ENCODE measurements around the gene KCNK7.
"Not testable (repeated sequence)": the region's sequence is repeated elsewhere in the genome, so short reads cannot be mapped to it uniquely, and the experiment has no call there.

The KCNK7 gene, protein sequence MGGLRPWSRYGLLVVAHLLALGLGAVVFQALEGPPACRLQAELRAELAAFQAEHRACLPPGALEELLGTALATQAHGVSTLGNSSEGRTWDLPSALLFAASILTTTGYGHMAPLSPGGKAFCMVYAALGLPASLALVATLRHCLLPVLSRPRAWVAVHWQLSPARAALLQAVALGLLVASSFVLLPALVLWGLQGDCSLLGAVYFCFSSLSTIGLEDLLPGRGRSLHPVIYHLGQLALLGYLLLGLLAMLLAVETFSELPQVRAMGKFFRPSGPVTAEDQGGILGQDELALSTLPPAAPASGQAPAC

DNA sequence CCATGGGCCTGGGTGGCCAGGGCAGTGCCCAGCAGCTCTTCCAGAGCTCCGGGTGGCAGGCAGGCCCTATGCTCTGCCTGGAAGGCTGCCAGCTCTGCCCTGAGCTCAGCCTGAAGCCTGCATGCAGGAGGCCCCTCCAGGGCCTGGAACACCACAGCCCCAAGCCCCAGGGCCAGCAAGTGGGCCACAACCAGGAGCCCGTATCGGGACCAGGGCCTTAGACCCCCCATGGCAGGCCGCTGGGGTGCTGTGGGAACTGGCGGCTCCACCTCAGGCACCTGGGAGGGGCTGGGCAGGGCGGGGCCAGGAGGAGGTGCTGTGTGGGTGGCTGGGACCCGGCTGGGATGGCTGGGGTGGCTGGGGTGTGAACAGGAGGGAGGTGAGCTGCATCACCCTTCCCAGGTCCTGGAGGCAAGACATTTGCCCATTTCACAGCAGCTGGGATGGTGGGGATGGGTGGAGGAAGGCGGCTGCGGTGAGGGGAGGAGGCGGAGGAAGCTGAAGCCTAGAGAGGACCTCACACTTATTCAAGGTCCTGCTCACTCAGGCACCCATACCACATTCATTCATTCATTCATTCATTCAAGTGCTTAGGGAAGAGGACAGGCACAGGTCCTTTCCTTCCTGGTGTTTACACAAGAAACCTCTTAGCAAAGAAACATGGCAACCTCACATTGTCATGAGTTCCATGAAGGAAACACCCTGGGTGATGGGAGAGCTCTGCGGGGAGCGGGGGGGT, at the start of gene KCNK7:
Gene KCNK7, minus strand, starts transcription at position 258 of the 739 bp plus-strand sequence. Its CDS starts 28 bp downstream, at position 230.
- no peak for DNase-seq (ENCODE audit: low read depth in 1 of 2, low spot score in 1 of 2)

DNA sequence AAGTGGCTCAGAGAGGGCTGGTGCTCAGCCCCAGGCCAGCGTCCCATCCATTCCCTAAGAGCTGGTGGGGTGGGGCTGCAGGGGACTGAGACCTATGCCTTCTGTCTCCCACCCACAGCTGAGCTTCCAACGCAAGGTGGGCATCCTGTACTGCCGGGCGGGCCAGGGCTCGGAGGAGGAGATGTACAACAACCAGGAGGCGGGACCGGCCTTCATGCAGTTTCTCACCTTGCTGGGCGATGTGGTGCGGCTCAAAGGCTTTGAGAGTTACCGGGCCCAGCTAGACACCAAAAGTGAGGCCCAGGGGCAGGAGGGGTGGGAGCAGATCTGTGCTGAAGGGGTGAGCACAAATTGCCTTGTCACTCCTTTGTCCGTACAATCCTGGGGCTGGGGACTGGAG, 49.2 kb upstream of the KCNK7 start:
- no peak for DNase-seq (ENCODE audit: low read depth in 1 of 2, low spot score in 1 of 2)

DNA sequence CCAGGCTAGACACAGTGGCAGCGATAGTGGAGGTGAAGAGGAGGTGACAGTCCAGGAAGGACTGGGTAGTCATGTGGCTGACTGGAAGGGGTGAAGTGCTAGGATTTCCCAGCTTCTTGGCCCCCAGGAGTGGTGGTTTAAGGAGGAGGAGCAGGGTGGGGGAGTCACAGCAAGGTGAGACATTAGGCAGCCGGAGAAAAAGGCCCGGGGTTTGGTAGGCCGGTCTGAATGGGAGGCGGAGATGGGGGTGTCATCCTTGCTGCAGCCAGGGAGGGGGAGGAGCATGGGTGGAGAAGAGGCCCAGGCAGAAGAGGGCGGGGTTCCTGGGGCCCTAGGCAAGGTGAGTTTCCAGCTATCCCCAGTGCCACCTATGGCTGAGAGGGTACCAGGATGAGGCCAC, 48.4 kb upstream of the KCNK7 start:
- DNase-seq (ENCODE audit: low read depth in 1 of 2, low spot score in 1 of 2), result no peak

DNA sequence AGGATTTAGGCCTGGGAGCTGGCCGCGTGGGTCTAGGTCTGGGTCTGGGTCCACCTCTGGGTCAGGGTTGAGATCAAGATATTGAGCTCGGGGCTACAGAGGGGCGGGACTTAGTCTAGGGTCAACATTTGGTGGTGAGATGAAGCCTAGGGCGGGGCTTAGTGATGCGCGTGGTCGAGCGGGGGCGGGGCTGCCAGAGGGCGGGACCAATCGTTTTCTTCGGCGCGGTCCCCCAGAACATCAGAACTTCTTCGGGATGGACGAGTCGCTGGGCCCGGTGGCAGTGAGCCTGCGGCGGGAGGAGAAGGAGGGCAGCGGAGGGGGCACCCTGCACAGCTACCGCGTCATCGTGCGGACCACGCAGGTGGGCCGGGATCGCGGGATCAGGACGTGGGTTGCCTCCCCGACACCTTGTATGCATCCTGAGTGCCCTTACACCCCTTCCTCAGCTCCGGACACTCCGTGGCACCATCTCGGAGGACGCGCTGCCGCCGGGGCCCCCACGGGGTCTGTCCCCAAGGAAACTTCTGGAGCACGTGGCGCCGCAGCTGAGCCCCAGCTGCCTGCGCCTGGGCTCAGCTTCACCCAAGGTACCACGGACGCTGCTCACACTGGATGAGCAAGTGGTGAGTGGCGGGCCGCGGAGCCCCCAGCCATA, 46.5 kb upstream of the KCNK7 start:
- no peak for DNase-seq (ENCODE audit: low read depth in 1 of 2, low spot score in 1 of 2)

DNA sequence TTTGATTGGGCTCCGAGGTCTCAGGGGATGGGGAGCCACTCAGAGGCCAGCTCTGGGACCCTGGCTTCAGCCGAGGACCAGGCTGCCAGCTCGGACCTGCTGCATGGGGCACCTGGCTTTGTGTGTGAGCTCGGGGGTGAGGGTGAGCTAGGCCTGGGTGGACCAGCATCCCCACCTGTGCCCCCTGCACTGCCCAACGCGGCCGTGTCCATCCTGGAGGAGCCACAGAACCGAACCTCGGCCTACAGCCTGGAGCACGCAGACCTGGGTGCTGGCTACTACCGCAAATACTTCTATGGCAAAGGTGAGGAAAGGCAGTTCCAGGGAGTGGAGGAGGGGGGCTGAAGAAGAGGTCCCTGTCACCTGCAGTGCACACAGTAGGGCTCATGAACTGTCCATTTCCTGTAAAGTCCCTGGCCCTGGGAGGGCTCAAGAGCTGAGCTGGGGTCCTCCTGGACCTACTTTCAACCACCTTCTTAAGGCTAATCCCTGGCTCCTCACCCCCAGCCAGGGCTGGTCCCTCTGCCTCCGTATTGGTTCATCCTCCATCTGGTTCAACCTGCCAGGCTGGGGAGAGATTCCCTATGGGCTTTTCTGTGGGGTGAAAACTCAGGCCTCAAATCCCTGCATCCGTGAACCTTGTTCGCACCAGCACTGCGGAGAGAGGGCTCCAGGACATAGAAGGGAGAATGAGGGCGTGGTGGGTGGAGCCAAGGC, 45.9 kb upstream of the KCNK7 start:
- no peak for DNase-seq (ENCODE audit: low read depth in 1 of 2, low spot score in 1 of 2)

DNA sequence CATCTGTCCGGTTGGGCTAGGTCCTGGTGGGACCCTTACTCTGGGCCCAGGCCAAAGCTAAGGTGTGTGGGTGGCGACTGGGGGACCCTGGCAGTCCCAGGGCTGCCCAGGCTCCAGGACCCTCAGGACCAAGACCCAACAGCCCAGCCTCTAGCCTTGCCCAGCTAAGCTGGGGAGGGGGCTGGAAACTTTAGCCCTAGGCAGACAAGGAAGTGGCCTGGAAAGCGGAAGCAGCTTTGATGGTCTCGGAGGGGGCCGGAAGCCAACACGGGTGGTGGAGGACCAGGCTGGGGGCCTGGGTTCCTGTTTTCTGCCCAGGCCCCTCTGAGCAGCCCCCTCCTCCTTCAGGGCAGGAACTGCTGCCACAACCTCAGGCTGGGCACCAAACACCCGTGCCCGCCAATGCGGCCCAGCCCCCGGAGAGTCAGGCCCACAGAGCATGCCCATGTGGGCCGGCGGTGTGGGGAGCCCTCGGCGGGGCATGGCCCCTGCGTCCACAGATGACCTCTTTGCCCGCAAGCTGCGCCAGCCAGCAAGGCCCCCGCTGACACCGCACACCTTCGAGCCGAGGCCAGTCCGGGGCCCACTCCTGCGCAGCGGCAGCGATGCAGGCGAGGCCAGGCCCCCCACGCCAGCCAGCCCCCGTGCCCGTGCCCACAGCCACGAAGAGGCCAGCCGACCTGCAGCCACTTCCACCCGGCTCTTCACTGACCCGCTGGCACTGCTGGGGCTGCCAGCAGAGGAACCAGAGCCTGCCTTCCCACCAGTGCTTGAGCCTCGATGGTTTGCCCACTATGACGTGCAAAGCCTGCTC, 45.1 kb upstream of the KCNK7 start:
- DNase-seq (ENCODE audit: low read depth in 1 of 2, low spot score in 1 of 2), result peak in 1 of 2 donors; percentile 27

DNA sequence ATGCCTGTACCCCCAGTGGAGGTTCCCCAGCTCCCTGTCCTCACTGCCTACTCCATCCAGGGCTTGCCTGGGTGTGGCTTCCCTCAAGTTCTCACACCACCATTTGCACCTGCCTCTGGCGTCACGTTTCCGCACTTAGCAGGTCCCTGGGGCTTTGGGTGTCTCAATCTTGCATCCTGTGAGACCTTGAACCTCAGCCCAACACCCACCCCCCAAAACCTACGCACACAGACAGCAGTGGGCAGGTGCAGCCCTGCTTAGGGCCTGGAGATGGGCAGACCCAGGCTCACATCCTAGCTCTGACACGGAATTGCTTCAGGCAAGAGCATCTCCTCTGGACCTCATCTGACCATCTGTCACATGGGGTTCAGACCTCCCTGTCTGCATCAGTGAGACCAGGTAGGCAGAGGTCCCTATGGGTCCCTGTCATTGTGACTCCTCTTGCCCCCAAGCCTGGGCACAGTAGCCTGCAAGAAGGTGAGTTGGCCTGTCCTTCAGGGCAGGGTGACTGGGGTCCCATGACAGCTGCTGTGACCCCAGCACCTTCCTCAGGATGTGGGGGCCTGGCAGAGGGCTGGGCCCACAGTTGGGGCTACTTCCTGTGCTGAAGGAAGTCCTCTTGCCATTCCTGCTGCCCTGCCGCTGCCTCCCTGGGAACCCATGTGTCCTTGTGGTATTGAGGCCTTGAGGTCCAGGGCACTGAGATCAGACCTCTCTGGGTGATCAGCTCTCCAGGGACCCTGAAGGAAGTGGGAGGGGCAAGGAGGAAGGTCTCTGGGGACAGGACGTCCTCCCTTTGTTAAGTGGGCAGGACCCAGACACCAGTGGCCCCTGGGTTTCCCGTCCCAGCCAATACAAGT, 44.3 kb upstream of the KCNK7 start:
- peak in 1 of 2 donors; percentile 22 for DNase-seq (ENCODE audit: low read depth in 1 of 2, low spot score in 1 of 2)

DNA sequence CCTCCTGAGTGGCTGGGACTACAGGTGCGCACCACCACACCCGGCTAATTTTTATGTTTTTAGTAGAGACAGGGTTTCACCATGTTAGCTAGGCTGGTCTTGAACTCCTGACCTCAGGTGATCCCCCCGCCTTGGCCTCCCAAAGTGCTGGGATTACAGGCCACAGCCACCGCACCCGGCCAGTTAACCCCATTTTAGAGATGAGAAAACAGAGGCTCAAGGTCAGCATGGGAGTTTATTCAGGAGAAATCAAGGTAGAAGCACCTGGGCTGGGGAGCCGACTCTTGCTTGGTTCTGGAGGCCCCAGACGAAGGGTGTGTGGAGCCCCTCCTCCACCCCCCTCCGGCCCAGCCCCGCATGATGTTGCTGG, 43.6 kb upstream of the KCNK7 start:
- DNase-seq (ENCODE audit: low read depth in 1 of 2, low spot score in 1 of 2), result not testable (repeated sequence)

DNA sequence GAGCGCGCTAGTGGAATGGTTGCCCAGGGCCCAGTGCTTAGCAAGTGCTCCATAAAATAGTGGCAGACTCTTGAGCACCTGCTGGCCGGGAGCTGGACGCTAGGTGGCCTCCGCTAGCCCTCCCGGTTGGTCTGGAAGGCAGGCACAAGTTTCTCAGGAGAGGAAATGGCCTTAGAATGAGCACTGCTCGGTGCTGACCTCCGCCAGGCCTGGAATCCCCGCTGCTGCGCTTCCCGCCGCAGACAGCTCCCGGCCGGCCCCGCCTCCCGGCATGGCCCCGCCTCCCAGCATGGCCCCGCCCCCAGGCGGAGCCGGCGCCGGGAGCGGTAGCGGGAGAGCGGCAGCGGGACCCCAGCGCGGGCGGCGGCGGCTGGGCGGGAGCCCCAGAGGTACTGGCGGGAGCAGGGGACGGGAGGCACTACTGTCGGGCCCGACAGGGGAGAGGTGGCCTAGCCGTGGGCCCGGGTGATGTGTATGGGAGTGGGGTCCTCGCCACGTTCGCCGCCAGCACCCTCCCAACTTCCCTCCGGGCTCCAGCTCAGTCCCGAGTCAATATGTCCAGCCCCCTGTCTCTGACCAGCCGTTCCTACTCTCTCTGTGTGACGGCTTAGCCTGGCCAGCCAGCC, 42.3 kb upstream of the KCNK7 start, which contains the start of gene SIPA1:
Gene SIPA1, plus strand, starts transcription at position 308 of the 626 bp plus-strand sequence. CDS start 2,821 bp downstream, outside the sequence.
- peak; percentile 57 to 59 for DNase-seq (ENCODE audit: low read depth in 1 of 2, low spot score in 1 of 2)

DNA sequence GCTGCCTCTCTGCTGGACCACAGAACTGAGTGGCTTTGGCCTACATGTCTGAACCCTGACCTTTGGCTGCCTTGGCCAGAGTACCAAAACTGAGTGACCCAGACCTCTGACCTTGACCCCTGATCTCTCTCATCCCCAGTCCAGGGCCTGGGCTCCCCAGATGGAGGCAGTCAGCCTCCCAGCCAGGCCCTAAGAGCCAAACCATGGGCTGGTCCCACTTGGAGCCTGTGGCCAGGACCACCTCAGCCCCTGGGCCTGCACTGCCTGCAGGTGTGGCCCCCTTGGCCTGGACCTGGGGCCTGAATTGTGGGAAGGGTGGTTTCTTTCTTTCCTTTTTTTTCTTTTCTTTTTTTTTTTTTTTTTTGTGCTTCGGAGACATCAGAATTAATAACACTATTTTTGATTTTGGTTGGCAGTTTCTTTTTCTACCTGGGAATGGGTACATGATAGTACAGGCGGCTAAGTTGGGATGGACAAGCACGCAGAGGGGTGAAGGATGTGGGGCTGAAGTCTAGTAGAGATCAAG, 41.5 kb upstream of the KCNK7 start:
- no peak for DNase-seq (ENCODE audit: low read depth in 1 of 2, low spot score in 1 of 2)

DNA sequence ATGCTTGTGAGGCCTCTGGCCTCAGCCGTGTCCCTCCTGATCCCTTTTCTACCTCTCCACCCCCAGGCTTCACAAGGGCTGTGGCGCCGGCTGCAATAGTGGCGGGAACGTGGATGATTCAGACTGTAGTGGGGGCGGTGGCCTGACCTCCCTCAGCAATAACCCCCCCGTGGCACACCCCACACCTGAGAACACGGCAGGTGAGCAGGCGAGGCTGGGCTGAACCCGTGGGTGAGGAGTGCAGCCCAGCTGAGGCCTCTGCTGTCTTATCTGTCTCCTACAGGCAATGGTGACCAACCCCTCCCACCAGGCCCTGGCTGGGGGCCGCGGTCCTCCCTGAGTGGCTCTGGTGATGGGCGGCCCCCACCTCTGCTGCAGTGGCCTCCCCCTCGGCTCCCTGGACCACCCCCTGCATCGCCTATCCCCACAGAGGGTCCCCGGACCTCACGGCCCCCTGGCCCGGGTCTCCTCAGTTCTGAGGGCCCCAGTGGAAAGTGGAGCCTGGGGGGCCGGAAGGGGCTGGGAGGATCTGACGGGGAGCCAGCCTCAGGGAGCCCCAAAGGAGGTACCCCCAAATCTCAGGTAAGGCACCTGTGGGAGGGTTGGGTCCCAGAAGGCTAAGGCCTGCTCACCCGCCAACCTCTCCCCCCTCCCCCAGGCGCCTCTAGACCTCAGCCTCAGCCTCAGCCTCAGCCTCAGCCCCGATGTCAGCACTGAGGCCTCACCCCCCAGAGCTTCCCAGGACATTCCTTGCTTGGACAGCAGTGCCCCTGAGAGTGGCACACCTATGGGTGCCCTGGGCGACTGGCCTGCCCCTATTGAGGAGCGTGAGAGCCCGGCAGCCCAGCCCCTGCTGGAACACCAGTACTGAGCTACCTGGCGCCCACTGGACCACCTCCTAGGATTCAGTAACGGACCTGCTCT, 40.8 kb upstream of the KCNK7 start:
- no peak for DNase-seq (ENCODE audit: low read depth in 1 of 2, low spot score in 1 of 2)

DNA sequence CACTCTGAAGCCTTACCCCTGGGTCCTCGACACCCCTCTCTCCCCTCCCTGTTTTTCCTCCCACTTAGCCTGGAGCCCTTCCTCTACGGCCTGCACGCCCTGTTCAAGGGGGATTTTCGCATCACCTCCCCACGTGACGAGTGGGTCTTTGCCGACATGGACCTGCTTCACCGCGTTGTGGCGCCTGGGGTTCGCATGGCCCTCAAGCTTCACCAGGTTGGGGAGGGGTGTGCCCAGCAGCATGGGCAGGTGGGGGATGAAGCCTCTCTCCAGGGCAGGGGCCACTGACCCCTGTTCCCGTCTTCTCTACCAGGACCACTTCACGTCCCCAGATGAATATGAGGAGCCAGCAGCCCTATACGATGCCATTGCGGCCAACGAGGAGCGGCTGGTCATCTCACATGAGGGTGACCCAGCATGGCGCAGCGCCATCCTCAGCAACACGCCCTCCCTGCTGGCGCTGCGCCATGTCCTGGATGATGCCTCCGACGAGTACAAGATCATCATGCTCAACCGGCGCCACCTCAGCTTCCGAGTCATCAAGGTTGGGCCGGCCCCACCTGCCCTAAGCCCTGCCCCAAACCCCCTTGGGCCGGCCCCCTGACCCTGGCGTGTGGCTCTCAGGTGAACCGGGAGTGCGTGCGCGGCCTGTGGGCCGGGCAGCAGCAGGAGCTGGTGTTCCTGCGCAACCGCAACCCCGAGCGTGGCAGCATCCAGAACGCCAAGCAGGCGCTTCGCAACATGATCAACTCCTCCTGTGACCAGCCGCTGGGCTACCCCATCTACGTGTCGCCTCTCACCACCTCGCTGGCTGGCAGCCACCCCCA, 39.5 kb upstream of the KCNK7 start:
- DNase-seq (ENCODE audit: low read depth in 1 of 2, low spot score in 1 of 2), result no peak

DNA sequence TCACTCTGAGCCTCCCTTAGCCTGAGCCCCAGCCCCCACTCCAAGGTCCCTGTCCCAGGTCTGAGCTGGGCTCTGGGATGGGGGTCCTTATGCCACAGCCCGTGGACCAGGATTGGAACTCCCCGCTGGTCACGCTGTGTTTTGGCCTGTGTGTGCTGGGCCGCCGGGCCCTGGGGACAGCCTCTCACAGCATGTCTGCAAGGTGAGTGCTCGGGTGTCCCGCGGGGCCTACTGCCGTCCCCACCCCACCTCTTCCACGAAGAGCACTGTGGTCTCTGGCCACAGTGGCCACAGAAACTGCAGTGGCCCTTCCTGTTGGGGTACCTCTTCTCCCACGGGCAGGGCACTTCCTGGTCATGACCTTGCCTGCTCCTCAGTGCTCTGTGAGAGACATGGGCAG, 38.8 kb upstream of the KCNK7 start:
- DNase-seq (ENCODE audit: low read depth in 1 of 2, low spot score in 1 of 2), result no peak

DNA sequence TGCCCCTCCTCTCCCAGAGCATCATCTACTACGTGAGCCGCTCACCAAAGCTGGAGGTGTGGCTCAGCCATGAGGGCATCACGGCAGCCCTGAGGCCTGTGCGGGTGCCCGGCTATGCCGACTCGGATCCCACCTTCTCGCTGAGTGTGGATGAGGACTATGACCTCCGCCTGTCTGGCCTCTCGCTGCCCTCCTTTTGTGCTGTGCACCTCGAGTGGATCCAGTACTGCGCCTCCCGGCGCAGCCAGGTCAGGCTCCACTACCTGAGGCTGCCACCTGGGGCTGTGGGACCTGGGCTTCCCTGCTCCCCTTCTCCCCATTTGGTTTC, 38.5 kb upstream of the KCNK7 start:
- no peak for DNase-seq (ENCODE audit: low read depth in 1 of 2, low spot score in 1 of 2)

DNA sequence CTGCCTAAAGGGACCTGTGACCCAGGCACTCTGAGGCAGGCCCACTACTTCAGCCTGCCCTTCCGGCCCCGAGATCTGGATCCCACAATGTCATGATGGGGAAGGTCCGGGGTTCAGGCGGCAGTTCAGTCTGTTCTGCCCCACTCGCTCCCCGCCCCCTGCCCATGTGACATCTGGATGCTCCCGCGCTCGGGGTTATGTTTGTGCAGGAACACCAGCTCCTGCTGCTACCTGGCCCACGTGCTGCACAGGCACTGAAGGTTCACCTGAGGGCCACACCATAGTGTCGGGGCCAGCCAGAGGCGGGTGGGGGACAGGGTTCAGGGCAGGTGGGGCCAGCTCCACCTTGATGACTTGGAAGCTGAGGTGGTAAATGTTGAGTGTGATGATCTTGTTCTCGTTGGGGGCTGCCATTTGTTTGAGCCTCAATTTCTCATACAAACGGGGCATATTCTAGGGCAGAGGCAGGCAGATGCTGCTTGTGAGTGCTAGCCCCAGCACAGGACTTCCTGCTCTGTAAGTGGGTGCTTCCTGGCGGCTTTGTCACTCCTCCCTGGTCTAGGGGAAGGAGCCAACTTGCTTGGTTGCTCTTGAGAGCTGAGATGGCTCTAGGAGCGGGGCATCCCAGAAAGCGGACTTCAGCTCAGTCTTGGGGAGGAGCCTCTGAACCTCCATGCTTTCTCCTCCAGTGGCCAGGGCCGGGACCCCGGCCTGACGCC, 37.9 kb upstream of the KCNK7 start:
- no peak for DNase-seq (ENCODE audit: low read depth in 1 of 2, low spot score in 1 of 2)

DNA sequence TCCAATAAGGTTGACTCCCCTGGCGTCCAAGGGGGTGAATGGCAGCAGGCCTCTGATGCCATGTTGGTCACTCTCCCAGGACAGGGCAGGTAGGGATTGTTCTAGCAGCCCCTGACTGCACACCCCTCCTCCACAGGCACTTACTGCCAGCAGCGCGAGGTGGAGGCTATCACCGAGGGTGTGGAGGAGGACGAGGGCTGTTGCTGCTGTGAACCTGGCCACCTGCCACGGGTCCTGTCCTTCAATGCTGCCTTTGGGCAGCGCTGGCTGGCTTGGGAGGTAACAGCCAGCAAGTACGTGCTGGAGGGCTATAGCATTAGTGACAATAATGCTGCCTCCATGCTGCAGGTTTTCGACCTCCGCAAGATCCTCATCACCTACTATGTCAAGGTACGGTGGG, 34.6 kb upstream of the KCNK7 start:
- DNase-seq (ENCODE audit: low read depth in 1 of 2, low spot score in 1 of 2), result no peak

DNA sequence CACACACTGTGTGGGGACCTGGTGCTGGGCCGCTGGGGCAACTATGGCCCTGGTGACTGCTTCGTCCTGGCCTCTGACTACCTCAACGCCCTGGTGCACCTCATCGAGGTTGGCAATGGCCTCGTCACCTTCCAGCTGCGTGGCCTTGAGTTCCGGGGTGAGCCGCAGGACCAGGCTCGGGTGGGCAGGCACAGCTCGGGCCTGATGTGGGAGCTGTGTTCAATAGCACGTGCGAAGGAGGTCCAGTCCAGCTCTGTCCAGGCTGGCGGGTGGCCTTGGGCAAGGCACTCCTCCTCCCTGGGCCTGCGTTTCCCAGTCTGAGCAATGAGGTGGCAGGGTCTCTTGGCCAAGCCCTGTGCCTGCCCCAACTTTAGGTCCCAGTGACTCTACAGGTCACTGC, 34.0 kb upstream of the KCNK7 start:
- no peak for DNase-seq (ENCODE audit: low read depth in 1 of 2, low spot score in 1 of 2)
